Neuronal stem cell (in vitro differentiated cells): ENCODE results near the gene ZSCAN18.
A peak's percentile ranks its signal among the peaks of the same experiment; 100 is the strongest.

Experiments used
- DNase-seq: peaks from one replicate; pipeline ENCODE4 v3.0.0-alpha.2; 2013; ENCODE audit warnings: low spot score
- H2AFZ ChIP-seq: one replicate; pipeline ENCODE4 v1.6.1; 2013; ENCODE audit warnings: mild to moderate bottlenecking, low read length, inconsistent platforms
- H2AK5ac ChIP-seq: 2 replicates; pipeline ENCODE4 v1.6.1; 2013; ENCODE audit warnings: low read depth, mild to moderate bottlenecking, inconsistent platforms, low read length, moderate library complexity, mixed read lengths
- H2BK120ac ChIP-seq: 2 replicates; pipeline ENCODE4 v1.6.1; 2013; ENCODE audit warnings: low read depth, mild to moderate bottlenecking, inconsistent platforms, low read length, moderate library complexity, mixed read lengths
- H2BK12ac ChIP-seq: one replicate; pipeline ENCODE4 v1.6.1; 2013; ENCODE audit warnings: low read length, inconsistent platforms
- H2BK15ac ChIP-seq: 2 replicates; pipeline ENCODE4 v1.6.1; 2013; ENCODE audit warnings: mild to moderate bottlenecking, low read length, inconsistent platforms, mixed read lengths
- H2BK5ac ChIP-seq: one replicate; pipeline ENCODE4 v1.6.1; 2013; ENCODE audit warnings: inconsistent platforms, mild to moderate bottlenecking, low read length, moderate library complexity
- H3K14ac ChIP-seq: one replicate; pipeline ENCODE4 v1.6.1; 2013; ENCODE audit warnings: low read length, inconsistent platforms
- H3K18ac ChIP-seq: 2 replicates; pipeline ENCODE4 v1.6.1; 2013; ENCODE audit warnings: low read length, inconsistent platforms
- H3K23ac ChIP-seq: 2 replicates; pipeline ENCODE4 v1.6.1; 2013; ENCODE audit warnings: low read depth, mild to moderate bottlenecking, mixed read lengths, low read length, inconsistent platforms; ENCODE audit not compliant: poor library complexity
- H3K27ac ChIP-seq: replicated peaks from 3 replicates; pipeline ENCODE4 v1.5.1; 2013; ENCODE audit warnings: low read length, inconsistent platforms
- H3K27me3 ChIP-seq, 3 experiments: 2 replicates each; pipeline ENCODE4 v1.6.1; 2013; ENCODE audit warnings: low read length in 3 of 3, mild to moderate bottlenecking in 2 of 3, inconsistent platforms in 1 of 3, low read depth in 1 of 3, mixed read lengths in 1 of 3, moderate library complexity in 1 of 3; ENCODE audit not compliant: control insufficient read depth in 3 of 3, insufficient read depth in 3 of 3
- H3K36me3 ChIP-seq, 2 donors: replicated peaks in 1 of 2; 2 replicates each; pipeline ENCODE4 v1.6.1; 2013; ENCODE audit warnings: low read length in 2 of 2; ENCODE audit not compliant: control insufficient read depth in 2 of 2, insufficient read depth in 2 of 2
- H3K4ac ChIP-seq: 2 replicates; pipeline ENCODE4 v1.6.1; 2013; ENCODE audit warnings: inconsistent platforms, mild to moderate bottlenecking, low read length, moderate library complexity
- H3K4me1 ChIP-seq, 2 donors: 1 replicate in 1 of 2; 2 replicates in 1 of 2; pipeline ENCODE4 v1.6.1; 2013; ENCODE audit warnings: low read length in 2 of 2, low read depth in 1 of 2; ENCODE audit not compliant: control insufficient read depth in 2 of 2, insufficient read depth in 1 of 2
- H3K4me2 ChIP-seq: one replicate; pipeline ENCODE4 v1.6.1; 2013; ENCODE audit warnings: mild to moderate bottlenecking, low read length, inconsistent platforms; ENCODE audit not compliant: insufficient read depth, poor library complexity, severe bottlenecking
- H3K4me3 ChIP-seq, 2 donors: 2 replicates each; pipeline ENCODE4 v1.5.1; 2013; ENCODE audit warnings: low read length in 2 of 2, mild to moderate bottlenecking in 2 of 2, inconsistent platforms in 1 of 2, moderate library complexity in 1 of 2
- H3K79me1 ChIP-seq: one replicate; pipeline ENCODE4 v1.6.1; 2013; ENCODE audit warnings: low read depth, mild to moderate bottlenecking, inconsistent platforms, low read length, moderate library complexity
- H3K9ac ChIP-seq: one replicate; pipeline ENCODE4 v1.6.1; 2013; ENCODE audit warnings: mild to moderate bottlenecking, low read depth, low read length, inconsistent platforms; ENCODE audit not compliant: poor library complexity
- H3K9me3 ChIP-seq, 2 donors: replicated peaks in 1 of 2; 2 replicates each; pipeline versions ENCODE3 to v1.6.1; 2013; ENCODE audit warnings: low read length in 2 of 2, mild to moderate bottlenecking in 2 of 2, inconsistent platforms in 1 of 2, low read depth in 1 of 2, mixed read lengths in 1 of 2, moderate library complexity in 1 of 2; ENCODE audit not compliant: control insufficient read depth in 2 of 2, insufficient read depth in 1 of 2
- H4K8ac ChIP-seq: one replicate; pipeline ENCODE4 v1.6.1; 2013; ENCODE audit warnings: low read depth, mild to moderate bottlenecking, inconsistent platforms, low read length, moderate library complexity
- H4K91ac ChIP-seq: one replicate; pipeline ENCODE4 v1.6.1; 2013; ENCODE audit warnings: low read length, low read depth, mild to moderate bottlenecking, inconsistent platforms; ENCODE audit not compliant: poor library complexity
- WGBS, 2 donors: extraction: QIAGEN DNeasy Blood & Tissue Kit; methylation state at CpG; one replicate each; pipeline ENCODE4 v1.1.7; 2013; ENCODE audit warnings: missing lambda C conversion rate in 2 of 2, mixed read lengths in 1 of 2; ENCODE audit not compliant: insufficient read length in 2 of 2, insufficient replicate concordance in 1 of 2; ENCODE audit errors: extremely low coverage in 2 of 2; 5-methylcytosine and 5-hydroxymethylcytosine counted together

ZSCAN18 gene

DNA sequence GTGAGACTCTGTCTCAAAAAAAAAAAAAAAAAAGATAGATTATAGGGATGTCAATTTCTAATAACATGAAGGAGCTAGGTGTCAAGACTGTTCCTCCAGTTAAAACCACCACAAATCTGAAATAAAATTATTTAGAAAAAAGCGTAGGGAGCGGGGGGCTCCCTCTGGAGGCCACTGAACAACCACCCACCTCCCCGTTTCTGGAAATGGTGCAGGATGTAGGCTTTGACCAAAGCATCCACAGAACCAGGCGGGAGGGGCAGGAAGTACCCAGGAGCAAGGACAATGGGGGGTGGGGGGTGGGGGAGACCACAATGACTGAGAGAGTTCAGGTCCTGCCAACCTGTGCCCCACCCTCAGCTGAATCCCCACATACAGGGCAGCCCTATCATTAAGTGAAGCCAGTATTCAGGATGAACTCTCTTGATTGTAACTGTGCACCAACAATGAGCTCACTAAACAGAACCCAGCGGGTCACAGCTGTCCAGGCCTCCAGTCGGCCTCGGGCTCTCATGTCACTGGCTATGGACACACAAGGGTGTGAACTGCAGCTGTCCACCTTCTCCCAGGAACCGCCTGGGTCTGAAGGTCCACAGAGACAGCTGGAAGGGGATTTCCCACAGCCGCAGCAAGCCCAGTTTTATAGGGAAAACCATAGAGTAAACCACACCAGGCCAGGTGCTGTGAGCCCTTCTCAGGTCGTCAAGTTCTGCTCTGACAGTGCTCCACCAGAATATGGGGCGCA lies 6.6 kb downstream of the ZSCAN18 start:
- Histone ChIP-seq H3K18ac (no peak overlapping the region), H3K23ac (no peak overlapping the region), H3K27me3 (no peaks in the 10 kb centered on the region), H3K4me1 (peaks cover 0 to 1% of the 10 kb centered on the region in 2 donors), H3K27ac (no peak overlapping the region), H2AFZ (no peak overlapping the region), H4K8ac (no peak overlapping the region), H3K14ac (no peak overlapping the region), H4K91ac (no peak overlapping the region), H3K4me2 (no peak overlapping the region), H2BK5ac (no peak overlapping the region), H2AK5ac (no peak overlapping the region), H3K9ac (no peak overlapping the region), H3K4ac (no peak overlapping the region), H3K36me3 (peaks cover 43 to 91% of the 10 kb centered on the region in 2 donors), H2BK12ac (no peak overlapping the region), H3K9me3 (peaks cover 18 to 90% of the 10 kb centered on the region in 2 donors), H2BK120ac (no peak overlapping the region), H3K79me1 (peaks cover 24% of the 10 kb centered on the region), H2BK15ac (no peak overlapping the region), H3K4me3 (no peak overlapping the region)
- no CpG with 5 or more reads among the region's 11 CpGs for WGBS, 2 donors
- DNase-seq = no peak

DNA sequence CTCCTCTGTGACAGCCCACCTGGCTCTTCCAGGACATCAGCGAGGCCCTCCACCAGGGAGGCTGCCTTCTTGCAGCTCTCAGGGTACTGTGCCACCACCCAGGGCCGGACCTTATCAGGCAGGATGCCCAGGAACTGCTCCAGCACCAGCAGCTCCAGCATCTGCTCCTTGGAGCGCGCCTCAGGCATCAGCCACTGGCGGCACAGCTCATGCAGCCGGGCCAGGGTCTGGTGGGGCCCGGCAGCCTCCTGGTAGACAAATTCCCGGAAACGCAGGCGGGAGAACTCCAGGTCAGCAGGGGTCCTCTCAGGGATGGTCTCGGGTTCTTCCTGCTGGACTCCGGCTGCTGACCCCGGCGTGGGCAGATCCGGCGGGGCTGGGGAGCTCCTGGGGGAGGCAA lies 8.2 kb downstream of the ZSCAN18 start:
- WGBS, 2 donors = no CpG with 5 or more reads among the region's 16 CpGs
- H3K4me2 ChIP-seq = no peak overlapping the region
- no peak overlapping the region for H3K18ac ChIP-seq
- no peak overlapping the region for H2AK5ac ChIP-seq
- no peak overlapping the region for H3K4ac ChIP-seq
- peaks cover 46 to 91% of the 10 kb centered on the region in 2 donors for H3K36me3 ChIP-seq
- H4K8ac ChIP-seq = no peak overlapping the region
- H2BK12ac ChIP-seq = no peak overlapping the region
- no peak overlapping the region for H2BK120ac ChIP-seq
- no peak overlapping the region for H3K23ac ChIP-seq
- H2AFZ ChIP-seq = no peak overlapping the region
- H4K91ac ChIP-seq = no peak overlapping the region
- no peak overlapping the region for H3K4me3 ChIP-seq
- H2BK15ac ChIP-seq = no peak overlapping the region
- no peaks in the 10 kb centered on the region for H3K27me3 ChIP-seq
- H2BK5ac ChIP-seq = no peak overlapping the region
- DNase-seq = no peak
- H3K14ac ChIP-seq = no peak overlapping the region
- H3K9me3 ChIP-seq = peaks cover 16 to 90% of the 10 kb centered on the region in 2 donors
- peaks cover 13% of the 10 kb centered on the region for H3K79me1 ChIP-seq
- H3K27ac ChIP-seq = no peak overlapping the region
- H3K4me1 ChIP-seq = peaks cover 0 to 1% of the 10 kb centered on the region in 2 donors
- no peak overlapping the region for H3K9ac ChIP-seq

DNA sequence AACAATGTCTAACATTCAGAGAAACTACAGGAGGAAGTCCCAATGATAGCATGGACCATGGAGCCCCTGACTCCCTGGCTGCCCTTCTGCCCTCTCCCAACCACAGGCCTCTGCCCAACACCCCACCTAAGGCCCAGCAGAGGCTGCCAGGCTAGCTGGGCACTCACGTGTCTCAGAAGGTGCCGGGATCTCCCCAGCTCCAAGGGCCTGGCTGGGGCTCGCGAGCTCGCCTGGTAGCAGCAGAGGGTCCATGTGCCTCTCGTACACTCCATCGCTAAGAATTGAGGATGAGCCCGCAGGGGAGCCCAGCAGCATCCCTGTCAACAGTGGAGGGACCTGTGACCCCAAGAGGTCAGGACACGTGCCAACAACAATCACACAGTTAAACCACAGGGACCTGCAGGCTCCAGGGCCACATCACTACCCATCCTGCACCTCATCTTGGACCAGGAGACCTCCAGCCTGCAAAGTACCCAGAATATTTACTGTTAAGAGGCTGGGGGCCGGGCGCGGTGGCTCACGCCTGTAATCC lies 9.4 kb downstream of the ZSCAN18 start:
- H3K79me1 ChIP-seq = peaks cover 11% of the 10 kb centered on the region
- peaks cover 57 to 94% of the 10 kb centered on the region in 2 donors for H3K36me3 ChIP-seq
- no peak overlapping the region for H3K23ac ChIP-seq
- peak overlapping the region in 1 of 2 donors; percentile 6 for H3K4me3 ChIP-seq
- no peak overlapping the region for H4K8ac ChIP-seq
- no peak overlapping the region for H3K18ac ChIP-seq
- H2AK5ac ChIP-seq = no peak overlapping the region
- peaks cover 0 to 1% of the 10 kb centered on the region in 2 donors for H3K4me1 ChIP-seq
- no CpG with 5 or more reads among the region's 13 CpGs for WGBS, 2 donors
- H2BK120ac ChIP-seq = no peak overlapping the region
- H2BK12ac ChIP-seq = no peak overlapping the region
- no peak overlapping the region for H3K27ac ChIP-seq
- no peak overlapping the region for H2BK5ac ChIP-seq
- H3K14ac ChIP-seq = no peak overlapping the region
- H4K91ac ChIP-seq = peak overlapping the region; percentile 24
- H3K9ac ChIP-seq = no peak overlapping the region
- no peak overlapping the region for H2BK15ac ChIP-seq
- DNase-seq = no peak
- peaks cover 26 to 92% of the 10 kb centered on the region in 2 donors for H3K9me3 ChIP-seq
- no peak overlapping the region for H3K4ac ChIP-seq
- no peak overlapping the region for H2AFZ ChIP-seq
- H3K27me3 ChIP-seq = no peaks in the 10 kb centered on the region
- H3K4me2 ChIP-seq = no peak overlapping the region

DNA sequence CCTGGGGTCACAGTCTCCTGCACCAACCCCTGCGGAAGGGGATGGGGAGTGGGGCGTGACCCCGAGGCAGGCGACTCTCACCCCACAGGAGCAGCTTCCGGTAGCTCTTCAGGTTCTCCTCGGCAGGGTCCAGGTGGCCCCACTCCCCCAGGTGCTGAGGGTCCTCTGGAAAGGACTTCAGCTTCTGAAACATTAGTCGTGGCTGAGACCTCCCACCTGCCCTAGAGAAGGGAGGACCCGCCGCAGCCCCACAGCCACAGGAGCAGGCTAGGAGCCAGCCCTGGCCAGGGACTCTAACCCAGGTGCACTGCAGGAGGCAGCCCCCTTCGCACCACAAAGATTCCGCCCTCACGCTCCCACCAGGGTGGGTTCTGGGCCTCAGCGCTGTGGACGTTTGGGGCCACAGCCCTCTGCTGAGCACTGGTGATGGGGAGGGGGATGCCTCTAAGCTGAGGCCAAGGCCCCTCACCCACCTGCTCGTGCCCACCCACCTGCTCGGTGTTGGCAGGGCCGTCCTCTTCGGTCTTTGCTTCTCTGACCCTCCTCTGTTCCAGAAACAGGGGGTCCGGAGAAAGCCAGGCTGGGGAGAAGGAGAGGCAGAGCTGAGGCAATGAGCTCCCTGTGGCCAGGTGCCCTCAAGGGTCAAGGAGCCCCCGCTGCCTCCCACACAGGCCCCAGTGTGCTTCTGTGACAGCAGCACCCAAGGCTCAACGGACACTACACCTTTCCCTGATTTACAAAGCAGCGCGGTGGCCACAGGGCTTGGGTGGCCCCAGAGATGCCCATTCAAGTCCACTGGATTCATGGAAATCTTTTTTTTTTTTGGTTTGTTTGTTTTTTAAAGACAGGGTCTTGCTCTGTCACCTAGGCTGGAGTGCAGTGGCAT lies 11.0 kb downstream of the ZSCAN18 start:
- Histone ChIP-seq H3K9ac (peak overlapping the region; percentile 21), H3K27ac (no peak overlapping the region), H2BK12ac (no peak overlapping the region), H3K4ac (peak overlapping the region; percentile 17), H2AFZ (no peak overlapping the region), H4K8ac (no peak overlapping the region), H3K18ac (no peak overlapping the region), H3K4me2 (no peak overlapping the region), H2BK120ac (no peak overlapping the region), H3K36me3 (peaks cover 57 to 83% of the 10 kb centered on the region in 2 donors), H2BK5ac (no peak overlapping the region), H3K27me3 (no peaks in the 10 kb centered on the region), H3K14ac (no peak overlapping the region), H4K91ac (no peak overlapping the region), H3K79me1 (peaks cover 6% of the 10 kb centered on the region), H3K9me3 (peaks cover 32 to 91% of the 10 kb centered on the region in 2 donors), H2AK5ac (peak overlapping the region; percentile 46), H3K23ac (no peak overlapping the region), H3K4me3 (no peak overlapping the region), H3K4me1 (no peaks in the 10 kb centered on the region), H2BK15ac (no peak overlapping the region)
- DNase-seq = no peak
- WGBS, 2 donors = no CpG with 5 or more reads among the region's 23 CpGs
